ENCODE data around the gene PRX.
A peak's percentile ranks its signal among the peaks of the same experiment; 100 is the strongest.
"Not testable (repeated sequence)": the region's sequence is repeated elsewhere in the genome, so short reads cannot be mapped to it uniquely, and the experiment has no call there.

Gene PRX

DNA sequence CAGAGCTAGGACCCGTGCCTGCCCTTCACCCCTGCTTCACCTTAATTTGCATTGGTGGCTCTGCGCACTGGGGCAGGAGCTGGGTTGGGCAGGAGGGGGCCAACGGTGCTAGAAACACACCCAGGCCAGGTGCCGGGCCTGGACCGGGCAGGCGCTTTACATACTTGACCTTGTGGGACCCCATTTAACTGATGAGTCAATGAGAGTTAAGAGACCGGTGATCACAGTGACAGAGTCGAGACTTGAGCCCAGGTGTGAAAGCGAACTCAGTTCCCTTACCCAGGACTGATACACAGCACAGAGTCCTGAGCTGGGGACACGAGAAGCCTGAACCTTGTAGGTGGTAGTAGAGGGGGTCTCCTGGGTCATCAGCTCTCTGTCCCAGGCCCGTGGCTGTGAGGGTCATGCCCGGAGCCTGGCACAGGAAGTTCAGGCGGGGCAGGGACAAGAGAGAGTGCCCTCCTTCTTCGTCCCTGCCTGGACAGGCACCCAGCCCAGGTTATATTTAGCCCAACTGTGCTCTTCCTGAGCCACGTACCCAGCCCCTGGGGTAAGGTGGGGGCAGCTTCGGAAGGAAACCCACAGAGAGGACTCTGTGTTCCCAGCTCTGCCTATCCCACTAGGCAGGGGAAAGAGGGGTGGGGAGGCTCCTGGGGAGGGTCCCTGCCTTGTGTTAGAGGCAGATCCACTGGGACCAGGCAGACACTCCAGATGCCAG, 1.9 kb downstream of the PRX start:
- no peak for DNase-seq (ENCODE audit: low read depth)
- TF ChIP-seq, protein P1, sequence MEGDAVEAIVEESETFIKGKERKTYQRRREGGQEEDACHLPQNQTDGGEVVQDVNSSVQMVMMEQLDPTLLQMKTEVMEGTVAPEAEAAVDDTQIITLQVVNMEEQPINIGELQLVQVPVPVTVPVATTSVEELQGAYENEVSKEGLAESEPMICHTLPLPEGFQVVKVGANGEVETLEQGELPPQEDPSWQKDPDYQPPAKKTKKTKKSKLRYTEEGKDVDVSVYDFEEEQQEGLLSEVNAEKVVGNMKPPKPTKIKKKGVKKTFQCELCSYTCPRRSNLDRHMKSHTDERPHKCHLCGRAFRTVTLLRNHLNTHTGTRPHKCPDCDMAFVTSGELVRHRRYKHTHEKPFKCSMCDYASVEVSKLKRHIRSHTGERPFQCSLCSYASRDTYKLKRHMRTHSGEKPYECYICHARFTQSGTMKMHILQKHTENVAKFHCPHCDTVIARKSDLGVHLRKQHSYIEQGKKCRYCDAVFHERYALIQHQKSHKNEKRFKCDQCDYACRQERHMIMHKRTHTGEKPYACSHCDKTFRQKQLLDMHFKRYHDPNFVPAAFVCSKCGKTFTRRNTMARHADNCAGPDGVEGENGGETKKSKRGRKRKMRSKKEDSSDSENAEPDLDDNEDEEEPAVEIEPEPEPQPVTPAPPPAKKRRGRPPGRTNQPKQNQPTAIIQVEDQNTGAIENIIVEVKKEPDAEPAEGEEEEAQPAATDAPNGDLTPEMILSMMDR (conservative IDR thresholded peaks at IDR 0.05; ENCODE audit: low read length) = no peak
- H3K4me3 ChIP-seq (ENCODE audit: low read length) = no peak overlapping the region

GRCh38 chr19:40410030-40410389, 3.2 kb downstream of the PRX start:
- H3K4me3 ChIP-seq (ENCODE audit: low read length) = no peak overlapping the region
- no peak for DNase-seq (ENCODE audit: low read depth)
- TF ChIP-seq, protein P1 (conservative IDR thresholded peaks at IDR 0.05; ENCODE audit: low read length) = no peak

GRCh38 chr19:40408598-40408925, 4.6 kb downstream of the PRX start:
- H3K4me3 ChIP-seq (ENCODE audit: low read length); DNase-seq (ENCODE audit: low read depth): not testable (repeated sequence)

- TF ChIP-seq, protein P1 (conservative IDR thresholded peaks at IDR 0.05; ENCODE audit: low read length) = no peak
- H3K4me3 ChIP-seq (ENCODE audit: low read length) = no peak overlapping the region
- no peak for DNase-seq (ENCODE audit: low read depth)
Measured at GRCh38 chr19:40407714-40408597, 5.2 kb downstream of the PRX start.

GRCh38 chr19:40403262-40403984, 9.8 kb downstream of the PRX start:
- TF ChIP-seq, protein P1 (conservative IDR thresholded peaks at IDR 0.05; ENCODE audit: low read length) = no peak
- peak; percentile 87 for DNase-seq (ENCODE audit: low read depth)
- H3K4me3 ChIP-seq (ENCODE audit: low read length) = peak overlapping the region; percentile 65

- no peak overlapping the region for H3K4me3 ChIP-seq (ENCODE audit: low read length)
- TF ChIP-seq, protein P1 (conservative IDR thresholded peaks at IDR 0.05; ENCODE audit: low read length) = no peak
- peak; percentile 37 for DNase-seq (ENCODE audit: low read depth)
Measured at GRCh38 chr19:40400559-40400958, 12.6 kb downstream of the PRX start.

- DNase-seq (ENCODE audit: low read depth) = no peak
- H3K4me3 ChIP-seq (ENCODE audit: low read length) = no peak overlapping the region
- TF ChIP-seq, protein P1 (conservative IDR thresholded peaks at IDR 0.05; ENCODE audit: low read length) = no peak
Measured at GRCh38 chr19:40398417-40399131, 14.6 kb downstream of the PRX start.

All from AG10803 (cell line).